Liver (tissue), 9 donors: ENCODE measurements around the gene FARS2. TPM values are rescaled to one million over a fixed set of nuclear protein-coding genes. Genes with fewer than 3 reads are reported as not detected.

Source experiments
- DNase-seq: peaks from one replicate; pipeline ENCODE4 v3.0.0-alpha.2; 2017; ENCODE audit warnings: low spot score
- H3K27ac ChIP-seq, 2 donors: one replicate each; pipeline ENCODE4 v1.7.0; 2013; ENCODE audit warnings: inconsistent platforms in 2 of 2, low read length in 2 of 2, control low read depth in 1 of 2, low read depth in 1 of 2, mild to moderate bottlenecking in 1 of 2
- H3K27me3 ChIP-seq, 4 donors: one replicate each; pipeline versions ENCODE4 v1.6.1 to v1.7.0; 2013; ENCODE audit warnings: low read length in 3 of 4, inconsistent platforms in 1 of 4, mild to moderate bottlenecking in 1 of 4, moderate library complexity in 1 of 4; ENCODE audit not compliant: control insufficient read depth in 4 of 4, insufficient read depth in 4 of 4
- H3K36me3 ChIP-seq, 4 donors: one replicate each; pipeline versions ENCODE4 v1.6.1 to v1.7.0; 2013; ENCODE audit warnings: low read length in 3 of 4, mild to moderate bottlenecking in 3 of 4, low read depth in 1 of 4, moderate library complexity in 1 of 4; ENCODE audit not compliant: control insufficient read depth in 4 of 4, insufficient read depth in 3 of 4
- H3K4me1 ChIP-seq, 4 donors: one replicate each; pipeline versions ENCODE4 v1.6.1 to v1.7.0; 2013; ENCODE audit warnings: low read length in 3 of 4, mild to moderate bottlenecking in 3 of 4, moderate library complexity in 1 of 4; ENCODE audit not compliant: control insufficient read depth in 4 of 4, insufficient read depth in 4 of 4
- H3K4me3 ChIP-seq, 3 donors: one replicate each; pipeline versions ENCODE4 v1.6.1 to v1.7.0; 2013; ENCODE audit warnings: low read length in 3 of 3, control low read depth in 1 of 3, low read depth in 1 of 3, mild to moderate bottlenecking in 1 of 3
- H3K9ac ChIP-seq, 2 donors: one replicate each; pipeline ENCODE4 v1.7.0; 2013; ENCODE audit warnings: low read length in 2 of 2, mild to moderate bottlenecking in 2 of 2, moderate library complexity in 2 of 2, control low read depth in 1 of 2, low read depth in 1 of 2
- H3K9me3 ChIP-seq, 4 donors: one replicate each; pipeline versions ENCODE4 v1.6.1 to v1.7.0; 2013; ENCODE audit warnings: low read length in 3 of 4; ENCODE audit not compliant: control insufficient read depth in 4 of 4
- EGR1 ChIP-seq, 2 donors: IDR thresholded peaks; 2 replicates each; pipeline ENCODE4 v1.6.1; 2016 to 2018; ENCODE audit warnings: antibody characterized with exemption in 2 of 2, low read depth in 2 of 2
- FOXA1 ChIP-seq: IDR thresholded peaks from 2 replicates; pipeline ENCODE4 v1.6.1; 2016; ENCODE audit warnings: antibody characterized with exemption
- FOXA2 ChIP-seq: IDR thresholded peaks from 2 replicates; pipeline ENCODE4 v1.6.1; 2016; ENCODE audit warnings: antibody characterized with exemption
- GABPA ChIP-seq, 2 donors: IDR thresholded peaks in 1 of 2; conservative IDR thresholded peaks in 1 of 2; 2 replicates each; pipeline ENCODE4 v1.6.1; 2016; ENCODE audit warnings: antibody characterized with exemption in 2 of 2, mild to moderate bottlenecking in 1 of 2, moderate library complexity in 1 of 2
- HNF4A ChIP-seq, 2 donors: conservative IDR thresholded peaks; 2 replicates each; pipeline ENCODE4 v1.6.1; 2016; ENCODE audit warnings: antibody characterized with exemption in 2 of 2, mild to moderate bottlenecking in 2 of 2
- HNF4G ChIP-seq: IDR thresholded peaks from 2 replicates; pipeline ENCODE4 v1.6.1; 2016; ENCODE audit warnings: antibody characterized with exemption
- JUND ChIP-seq, 2 donors: IDR thresholded peaks; 2 replicates each; pipeline ENCODE4 v1.6.1; 2016; ENCODE audit warnings: antibody characterized with exemption in 2 of 2
- NR2F2 ChIP-seq: IDR thresholded peaks from 2 replicates; pipeline ENCODE4 v1.6.1; 2016; ENCODE audit warnings: antibody characterized with exemption
- RAD21 ChIP-seq, 2 donors: IDR thresholded peaks; 2 replicates each; pipeline ENCODE4 v1.6.1; 2016; ENCODE audit warnings: antibody characterized with exemption in 2 of 2, mild to moderate bottlenecking in 2 of 2
- REST ChIP-seq: IDR thresholded peaks from 2 replicates; pipeline ENCODE4 v1.6.1; 2016; ENCODE audit warnings: antibody characterized with exemption, mild to moderate bottlenecking
- RXRA ChIP-seq, 2 donors: IDR thresholded peaks; 2 replicates each; pipeline ENCODE4 v1.6.1; 2017 to 2018; ENCODE audit warnings: antibody characterized with exemption in 2 of 2, mild to moderate bottlenecking in 1 of 2
- SP1 ChIP-seq: IDR thresholded peaks from 2 replicates; pipeline ENCODE4 v1.6.1; 2018; ENCODE audit warnings: antibody characterized with exemption, mild to moderate bottlenecking
- TAF1 ChIP-seq: conservative IDR thresholded peaks from 2 replicates; pipeline ENCODE4 v1.6.1; 2016; ENCODE audit warnings: antibody characterized with exemption, mild to moderate bottlenecking
- YY1 ChIP-seq: IDR thresholded peaks from 2 replicates; pipeline ENCODE4 v1.6.1; 2016; ENCODE audit warnings: antibody characterized with exemption, mild to moderate bottlenecking
- ZBTB33 ChIP-seq: IDR thresholded peaks from 2 replicates; pipeline ENCODE4 v1.6.1; 2016; ENCODE audit warnings: antibody characterized with exemption
- WGBS: extraction: QIAGEN DNeasy Blood & Tissue Kit; methylation state at CpG from one replicate; pipeline ENCODE4 v1.1.7; 2013; 5-methylcytosine and 5-hydroxymethylcytosine counted together
- polyA plus RNA-seq, 2 donors: library from polyadenylated mRNA; stranded (reverse) in 1 of 2; unstranded in 1 of 2; fragments of 200-250 nt in 1 of 2; fragments of >200 nt in 1 of 2; fragmentation: Nextera tagmentation in 1 of 2; extraction: Ambion mirVana in 1 of 2; gene quantifications; one replicate each; pipeline versions ENCODE4 v1.2.1 to v1.2.3, GENCODE V29; 2013 to 2015
- total RNA-seq, 2 donors: library from RNA; depleted of rRNA; stranded (reverse); fragments of >200 nt; gene quantifications; one replicate each; pipeline ENCODE4 v1.2.3, GENCODE V29; 2014
- TF ChIP-seq, protein P1 (sequence below): IDR thresholded peaks from 2 replicates; pipeline ENCODE4 v1.6.1; 2016; ENCODE audit warnings: antibody characterized with exemption
- TF ChIP-seq, protein P2 (sequence below): IDR thresholded peaks from 2 replicates; pipeline ENCODE4 v1.6.1; 2016; ENCODE audit warnings: antibody characterized with exemption
- TF ChIP-seq, protein P3 (sequence below): fragments of 150-350 bp; IDR thresholded peaks from 2 replicates; pipeline ENCODE4 v1.5.1; 2017; ENCODE audit warnings: improper control_type of control experiment, low read depth, low read length; ENCODE audit not compliant: missing input control
- donor health status: healthy.
- donor health status: healthy.
- donor health status: healthy.
- donor health status: healthy.
- donor health status: healthy.

Gene FARS2
- total and polyA plus RNA-seq, 4 donors: 7.8 to 25.9 (median 11.2) TPM

GRCh38 chr6:5525209-5525608, 263.9 kb downstream of the FARS2 start:
- H3K4me3 ChIP-seq: no peak overlapping the region
- no peaks in the 10 kb centered on the region for H3K27me3 ChIP-seq
- no peak for DNase-seq
- H3K27ac ChIP-seq: no peak overlapping the region
- H3K36me3 ChIP-seq: peaks cover 0 to 2% (median 0%) of the 10 kb centered on the region in 4 donors
- H3K9ac ChIP-seq: no peak overlapping the region
- 89% methylated on average over 4 of the region's 4 CpGs for WGBS
- no peak for TF ChIP-seq RAD21 (IDR thresholded peaks at IDR 0.05)
- TF ChIP-seq HNF4A (conservative IDR thresholded peaks at IDR 0.05): no peak
- TF ChIP-seq, protein P1, sequence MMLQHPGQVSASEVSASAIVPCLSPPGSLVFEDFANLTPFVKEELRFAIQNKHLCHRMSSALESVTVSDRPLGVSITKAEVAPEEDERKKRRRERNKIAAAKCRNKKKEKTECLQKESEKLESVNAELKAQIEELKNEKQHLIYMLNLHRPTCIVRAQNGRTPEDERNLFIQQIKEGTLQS: no peak
- no peak for TF ChIP-seq NR2F2
- no peaks in the 10 kb centered on the region for H3K4me1 ChIP-seq
- peaks cover 0 to 1% (median 0%) of the 10 kb centered on the region in 4 donors for H3K9me3 ChIP-seq

- Histone ChIP-seq H3K27me3 (no peaks in the 10 kb centered on the region), H3K36me3 (no peaks in the 10 kb centered on the region), H3K9me3 (peaks cover 0 to 1% (median 0%) of the 10 kb centered on the region in 4 donors), H3K9ac (no peak overlapping the region), H3K27ac (no peak overlapping the region), H3K4me3 (no peak overlapping the region), H3K4me1 (no peaks in the 10 kb centered on the region)
- TF ChIP-seq YY1 (no peak), HNF4A (conservative IDR thresholded peaks at IDR 0.05) (no peak), HNF4G (no peak), RXRA (IDR thresholded peaks at IDR 0.05) (no peak), FOXA1 (no peak), REST (no peak), ZBTB33 (no peak), RAD21 (IDR thresholded peaks at IDR 0.05) (no peak), EGR1 (IDR thresholded peaks at IDR 0.05; ENCODE audit: low read depth in 2 of 2) (no peak), GABPA (IDR thresholded peaks at IDR 0.05 in 1 of 2, conservative IDR thresholded peaks at IDR 0.05 in 1 of 2) (no peak), JUND (IDR thresholded peaks at IDR 0.05) (no peak), TAF1 (no peak), SP1 (no peak), FOXA2 (no peak), NR2F2 (no peak)
- TF ChIP-seq, protein P1: no peak
- TF ChIP-seq, protein P2, sequence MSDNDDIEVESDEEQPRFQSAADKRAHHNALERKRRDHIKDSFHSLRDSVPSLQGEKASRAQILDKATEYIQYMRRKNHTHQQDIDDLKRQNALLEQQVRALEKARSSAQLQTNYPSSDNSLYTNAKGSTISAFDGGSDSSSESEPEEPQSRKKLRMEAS: no peak
- TF ChIP-seq, protein P3, sequence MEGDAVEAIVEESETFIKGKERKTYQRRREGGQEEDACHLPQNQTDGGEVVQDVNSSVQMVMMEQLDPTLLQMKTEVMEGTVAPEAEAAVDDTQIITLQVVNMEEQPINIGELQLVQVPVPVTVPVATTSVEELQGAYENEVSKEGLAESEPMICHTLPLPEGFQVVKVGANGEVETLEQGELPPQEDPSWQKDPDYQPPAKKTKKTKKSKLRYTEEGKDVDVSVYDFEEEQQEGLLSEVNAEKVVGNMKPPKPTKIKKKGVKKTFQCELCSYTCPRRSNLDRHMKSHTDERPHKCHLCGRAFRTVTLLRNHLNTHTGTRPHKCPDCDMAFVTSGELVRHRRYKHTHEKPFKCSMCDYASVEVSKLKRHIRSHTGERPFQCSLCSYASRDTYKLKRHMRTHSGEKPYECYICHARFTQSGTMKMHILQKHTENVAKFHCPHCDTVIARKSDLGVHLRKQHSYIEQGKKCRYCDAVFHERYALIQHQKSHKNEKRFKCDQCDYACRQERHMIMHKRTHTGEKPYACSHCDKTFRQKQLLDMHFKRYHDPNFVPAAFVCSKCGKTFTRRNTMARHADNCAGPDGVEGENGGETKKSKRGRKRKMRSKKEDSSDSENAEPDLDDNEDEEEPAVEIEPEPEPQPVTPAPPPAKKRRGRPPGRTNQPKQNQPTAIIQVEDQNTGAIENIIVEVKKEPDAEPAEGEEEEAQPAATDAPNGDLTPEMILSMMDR: no peak
- no peak for DNase-seq
- WGBS: 96% methylated on average over 6 of the region's 6 CpGs
Observed at GRCh38 chr6:5529015-5529414, 267.7 kb downstream of the FARS2 start.
